Measurements from ENCODE around the gene TSPAN16. TPM values are rescaled to one million over a fixed set of nuclear protein-coding genes. Genes with fewer than 3 reads are reported as not detected.

TSPAN16 gene
- total RNA-seq, 2 experiments from 2014 or later: not detected

DNA sequence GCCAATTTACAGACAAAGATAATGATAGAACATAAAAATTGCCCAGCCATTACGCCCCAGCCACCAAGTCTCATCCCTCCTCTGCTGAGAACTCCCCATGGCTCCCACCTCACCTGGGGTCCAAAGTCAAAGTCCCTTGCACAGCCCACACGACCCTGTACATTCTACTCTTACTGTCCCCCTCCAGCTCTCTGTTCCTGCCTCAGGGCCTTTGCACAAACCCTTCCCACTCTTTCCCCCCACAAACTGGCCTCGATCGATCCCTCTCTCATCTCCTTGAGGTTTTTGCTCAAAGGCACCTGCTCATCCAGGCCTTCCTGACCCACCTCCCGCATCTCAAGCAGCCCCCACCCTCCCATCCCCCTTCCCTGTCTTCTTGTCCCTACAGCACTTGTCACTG is 35.0 kb upstream of the TSPAN16 start:
- POLR2A ChIA-PET: no interaction called here
- H3K36me3 Mint-ChIP-seq (ENCODE audit: low read depth): no peaks in the 10 kb centered on the region
- DNase-seq: no peak
- peak overlapping the region; percentile 43 for H3K4me3 Mint-ChIP-seq
- CTCF ChIA-PET: no interaction called here
- intact Hi-C loops (cut with DNase I, micrococcal nuclease): no loop called here
- ATAC-seq: no peak
- H3K9me3 Mint-ChIP-seq (ENCODE audit: low read depth): no peaks in the 10 kb centered on the region
- no peak overlapping the region for H3K27ac Mint-ChIP-seq
- H3K4me1 Mint-ChIP-seq: peaks cover 3% of the 10 kb centered on the region
- H3K27me3 Mint-ChIP-seq: peaks cover 34% of the 10 kb centered on the region

DNA sequence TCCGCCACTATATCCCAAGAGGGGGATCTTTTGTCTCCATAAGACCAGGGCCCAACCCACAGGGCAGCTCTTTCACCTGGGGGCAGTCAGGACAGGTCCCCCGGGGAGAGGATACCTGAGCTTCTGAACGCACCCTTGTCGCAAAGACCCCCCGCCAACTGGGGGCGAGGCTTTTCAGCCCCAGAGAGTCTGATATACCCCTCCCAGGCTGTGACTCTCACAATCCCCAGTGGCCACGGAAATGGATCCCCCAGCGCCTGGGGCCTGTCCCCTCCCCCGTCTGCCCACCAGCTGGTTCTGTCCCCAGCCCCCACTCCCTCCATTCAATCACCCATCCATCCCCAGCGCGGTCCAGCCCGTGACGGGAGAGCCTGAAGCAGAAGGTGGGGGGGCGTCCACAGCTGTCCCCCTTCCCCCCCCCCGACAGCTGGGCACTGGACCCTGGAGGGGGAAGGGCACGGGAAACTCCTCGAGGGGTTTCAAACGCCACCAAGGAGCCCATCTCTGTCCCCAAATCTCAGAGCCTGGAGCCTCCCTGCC is 34.5 kb upstream of the TSPAN16 start:
- CTCF ChIA-PET: no interaction called here
- Mint-ChIP-seq H3K4me3 (peak overlapping the region; percentile 43), H3K9me3 (ENCODE audit: low read depth) (no peaks in the 10 kb centered on the region), H3K27ac (no peak overlapping the region), H3K4me1 (peaks cover 3% of the 10 kb centered on the region), H3K27me3 (peaks cover 39% of the 10 kb centered on the region), H3K36me3 (ENCODE audit: low read depth) (no peaks in the 10 kb centered on the region)
- intact Hi-C loops (cut with DNase I, micrococcal nuclease): no loop called here
- no peak for ATAC-seq
- POLR2A ChIA-PET: no interaction called here
- DNase-seq: no peak

DNA sequence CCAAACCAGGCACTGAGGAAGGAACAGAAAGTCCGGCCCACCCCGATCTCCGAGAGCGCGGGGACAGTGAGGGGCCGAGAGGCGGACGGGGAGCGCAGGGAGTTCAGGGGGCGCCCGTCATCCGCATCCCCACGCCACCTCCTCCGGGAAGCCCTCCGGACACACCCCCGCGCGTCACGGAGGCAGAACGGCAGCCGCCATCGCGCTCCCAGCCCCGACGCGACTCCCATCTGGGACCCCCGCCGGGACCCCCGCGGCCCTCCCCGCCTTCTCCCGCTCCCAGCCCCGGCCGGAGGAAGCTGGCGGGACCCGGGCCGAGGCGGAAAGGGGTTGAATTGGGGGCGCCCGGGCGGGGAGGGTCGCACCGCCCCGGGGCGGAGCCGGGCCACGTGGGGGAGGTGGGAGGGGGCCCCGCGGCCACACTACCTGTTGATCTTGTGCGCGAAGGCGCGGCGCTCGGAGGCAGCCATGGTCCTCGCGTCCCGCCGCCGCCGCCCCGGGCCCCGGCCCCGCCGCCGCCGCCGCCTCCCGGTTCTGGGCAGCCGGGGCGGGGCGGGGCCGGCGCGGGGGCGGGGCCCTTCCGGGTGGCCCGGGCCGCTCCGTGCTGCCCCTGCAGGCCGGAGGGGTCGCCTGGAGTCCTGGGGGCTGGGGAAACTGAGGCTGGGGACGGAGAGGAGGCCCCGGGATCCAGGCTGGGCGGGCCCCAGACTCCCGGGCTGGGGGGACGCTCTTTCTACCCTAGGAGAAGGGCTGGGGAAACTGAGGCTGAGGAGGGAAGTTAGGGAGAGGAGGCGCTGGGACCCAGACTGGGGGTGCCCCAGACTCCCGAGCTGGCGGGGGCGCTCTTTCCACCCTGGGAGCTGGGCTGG is 33.8 kb upstream of the TSPAN16 start, which contains the start of gene DOCK6:
TSS of gene DOCK6 (minus strand) at position 554 of the 869 bp plus-strand sequence. CDS start at position 470, 84 bp downstream.
- Mint-ChIP-seq H3K9me3 (ENCODE audit: low read depth) (no peaks in the 10 kb centered on the region), H3K4me3 (peak within 1 kb of the TSS; percentile 64), H3K27me3 (peaks cover 44% of the 10 kb centered on the region), H3K27ac (no peak within 1 kb of the TSS), H3K36me3 (ENCODE audit: low read depth) (no peaks in the 10 kb centered on the region), H3K4me1 (peaks cover 3% of the 10 kb centered on the region)
- ATAC-seq (peak; percentile 66), DNase-seq (peak; percentile 60)
- intact Hi-C loops (cut with DNase I, micrococcal nuclease): no loop called here
- CTCF ChIA-PET: no interaction called here
- POLR2A ChIA-PET: no interaction called here

DNA sequence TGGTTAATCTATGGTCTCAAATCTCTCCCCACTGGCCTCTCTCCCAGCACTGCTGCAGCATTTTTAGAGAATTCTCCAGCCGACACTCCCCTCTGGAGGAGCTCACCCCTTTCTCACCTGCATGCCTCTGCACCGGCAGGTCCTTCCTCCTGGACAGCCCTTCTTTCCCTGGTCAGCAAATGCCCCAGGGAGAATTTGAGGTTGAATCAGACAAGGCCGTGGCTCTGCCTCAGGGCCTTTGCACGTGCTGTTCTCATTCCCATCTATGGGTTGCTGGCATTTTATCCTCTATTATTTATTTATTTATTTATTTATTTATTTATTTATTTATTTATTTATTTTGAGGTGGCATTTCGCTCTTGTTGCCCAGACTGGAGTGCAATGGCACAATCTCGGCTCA is 32.2 kb upstream of the TSPAN16 start:
- intact Hi-C loops (cut with DNase I, micrococcal nuclease): no loop called here
- no peak for DNase-seq
- peak overlapping the region; percentile 64 for H3K4me3 Mint-ChIP-seq
- ChIA-PET CTCF (no interaction called here), POLR2A (no interaction called here)
- no peaks in the 10 kb centered on the region for H3K36me3 Mint-ChIP-seq (ENCODE audit: low read depth)
- H3K4me1 Mint-ChIP-seq: peaks cover 3% of the 10 kb centered on the region
- no peaks in the 10 kb centered on the region for H3K9me3 Mint-ChIP-seq (ENCODE audit: low read depth)
- peaks cover 52% of the 10 kb centered on the region for H3K27me3 Mint-ChIP-seq
- no peak overlapping the region for H3K27ac Mint-ChIP-seq
- ATAC-seq: no peak

DNA sequence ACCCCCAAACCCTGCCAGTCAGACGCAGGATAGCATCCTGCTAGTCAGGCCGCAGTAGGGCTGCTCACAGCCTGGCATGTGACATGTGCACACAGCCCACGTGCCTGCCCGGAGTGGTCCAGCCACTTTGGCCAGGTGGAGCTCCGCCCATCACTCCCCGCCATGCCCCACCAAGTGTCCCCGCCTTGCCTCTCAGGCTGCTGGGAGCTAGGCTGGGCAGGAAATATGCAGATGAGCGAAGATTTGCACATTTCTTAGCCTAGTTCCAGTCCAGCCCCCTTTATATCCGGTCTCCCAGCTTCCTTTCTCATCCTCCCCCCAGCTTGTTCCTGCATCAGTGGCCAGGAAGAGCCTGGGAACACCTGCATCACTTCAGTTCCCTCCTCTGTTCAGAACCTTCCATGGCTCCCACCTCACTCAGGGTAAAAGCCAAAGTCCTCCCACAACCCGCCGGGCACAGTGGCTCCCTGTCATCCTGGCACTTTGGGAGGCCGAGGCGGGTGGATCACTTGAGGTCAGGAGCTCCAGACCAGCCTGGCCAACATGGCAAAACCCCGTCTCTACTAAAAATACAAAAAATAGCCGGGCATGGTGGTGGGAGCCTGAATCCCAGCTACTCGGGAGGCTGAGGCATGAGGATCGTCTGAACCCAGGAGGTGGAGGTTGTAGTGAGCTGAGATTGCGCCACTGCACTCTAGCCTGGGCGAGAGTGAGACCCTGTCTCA is 31.3 kb upstream of the TSPAN16 start:
- POLR2A ChIA-PET: no interaction called here
- ATAC-seq (no peak), DNase-seq (no peak)
- peaks cover 3% of the 10 kb centered on the region for H3K4me1 Mint-ChIP-seq
- H3K27ac Mint-ChIP-seq: no peak overlapping the region
- peaks cover 57% of the 10 kb centered on the region for H3K27me3 Mint-ChIP-seq
- intact Hi-C loops (cut with DNase I, micrococcal nuclease): no loop called here
- H3K9me3 Mint-ChIP-seq (ENCODE audit: low read depth): no peaks in the 10 kb centered on the region
- CTCF ChIA-PET: interaction anchor here (0.6 kb wide), 1 partner anchor 162 kb away, joined by 3 read pairs; no protein-coding TSS in a partner anchor
- no peaks in the 10 kb centered on the region for H3K36me3 Mint-ChIP-seq (ENCODE audit: low read depth)
- no peak overlapping the region for H3K4me3 Mint-ChIP-seq

DNA sequence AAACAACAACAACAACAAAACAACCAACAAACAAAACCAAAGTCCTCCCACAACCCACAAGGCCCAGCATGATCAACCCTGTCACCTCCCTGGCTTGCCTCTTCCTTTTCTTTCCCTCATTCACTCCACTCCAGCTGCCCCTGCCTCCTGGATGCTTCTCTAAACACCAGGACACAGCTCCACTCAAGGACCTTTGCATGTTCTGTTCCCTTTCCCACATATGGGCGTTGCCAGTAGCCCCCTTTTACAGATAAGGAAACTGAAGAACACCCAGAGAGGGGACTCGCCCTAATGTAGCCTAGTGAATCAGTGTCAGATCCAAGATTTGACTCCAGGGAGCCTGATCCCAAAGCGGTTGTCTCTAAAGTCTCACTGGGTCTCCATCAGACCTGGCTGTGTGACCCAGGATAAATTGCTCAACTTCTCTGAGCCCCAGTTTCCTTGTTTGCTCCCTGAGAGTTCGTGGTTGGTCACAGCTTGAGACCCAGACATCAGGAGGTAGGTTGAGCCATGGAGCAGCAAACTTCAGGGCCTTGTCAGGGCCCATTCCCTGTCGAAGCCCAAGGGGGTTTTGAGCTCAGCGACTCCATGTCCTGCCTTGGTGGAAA is 30.7 kb upstream of the TSPAN16 start:
- intact Hi-C loops (cut with DNase I, micrococcal nuclease): no loop called here
- H3K9me3 Mint-ChIP-seq (ENCODE audit: low read depth): no peaks in the 10 kb centered on the region
- no peak overlapping the region for H3K27ac Mint-ChIP-seq
- CTCF ChIA-PET: interaction anchor here (0.6 kb wide), 1 partner anchor 161 kb away, joined by 3 read pairs; no protein-coding TSS in a partner anchor
- H3K4me1 Mint-ChIP-seq: peaks cover 3% of the 10 kb centered on the region
- ATAC-seq: no peak
- POLR2A ChIA-PET: no interaction called here
- H3K27me3 Mint-ChIP-seq: peaks cover 54% of the 10 kb centered on the region
- no peak for DNase-seq
- no peak overlapping the region for H3K4me3 Mint-ChIP-seq
- no peaks in the 10 kb centered on the region for H3K36me3 Mint-ChIP-seq (ENCODE audit: low read depth)

DNA sequence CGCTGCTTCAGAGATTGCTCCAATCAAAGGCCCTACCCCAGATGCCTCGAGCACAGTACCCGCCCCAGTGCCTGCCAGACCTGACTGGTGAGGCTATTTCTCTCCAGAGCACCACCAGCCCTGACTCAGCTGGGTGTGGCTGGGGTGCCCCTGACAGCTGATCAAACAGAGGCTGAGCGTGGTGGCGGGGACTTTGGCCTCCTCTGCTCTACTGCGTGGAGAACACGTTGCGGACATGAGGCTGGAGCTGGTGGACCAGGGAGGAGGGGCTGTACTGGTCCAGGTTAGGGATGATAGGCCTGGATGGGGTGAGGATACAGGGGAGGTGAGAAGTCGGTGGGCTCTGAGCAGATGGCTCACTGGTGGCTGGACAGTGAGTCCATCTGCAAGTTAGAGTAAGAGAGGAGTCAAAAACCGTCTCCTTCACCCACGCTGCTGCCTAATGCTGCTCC is 30.1 kb upstream of the TSPAN16 start:
- Mint-ChIP-seq H3K9me3 (ENCODE audit: low read depth) (no peaks in the 10 kb centered on the region), H3K4me3 (no peak overlapping the region), H3K4me1 (peaks cover 3% of the 10 kb centered on the region), H3K27me3 (peaks cover 53% of the 10 kb centered on the region), H3K36me3 (ENCODE audit: low read depth) (no peaks in the 10 kb centered on the region), H3K27ac (no peak overlapping the region)
- intact Hi-C loops (cut with DNase I, micrococcal nuclease): no loop called here
- ATAC-seq: no peak
- POLR2A ChIA-PET: no interaction called here
- CTCF ChIA-PET: interaction anchor here (0.6 to 0.7 kb wide), 2 partner anchors 26 to 323 kb away, joined by 3 to 6 read pairs; no protein-coding TSS in a partner anchor
- no peak for DNase-seq

DNA sequence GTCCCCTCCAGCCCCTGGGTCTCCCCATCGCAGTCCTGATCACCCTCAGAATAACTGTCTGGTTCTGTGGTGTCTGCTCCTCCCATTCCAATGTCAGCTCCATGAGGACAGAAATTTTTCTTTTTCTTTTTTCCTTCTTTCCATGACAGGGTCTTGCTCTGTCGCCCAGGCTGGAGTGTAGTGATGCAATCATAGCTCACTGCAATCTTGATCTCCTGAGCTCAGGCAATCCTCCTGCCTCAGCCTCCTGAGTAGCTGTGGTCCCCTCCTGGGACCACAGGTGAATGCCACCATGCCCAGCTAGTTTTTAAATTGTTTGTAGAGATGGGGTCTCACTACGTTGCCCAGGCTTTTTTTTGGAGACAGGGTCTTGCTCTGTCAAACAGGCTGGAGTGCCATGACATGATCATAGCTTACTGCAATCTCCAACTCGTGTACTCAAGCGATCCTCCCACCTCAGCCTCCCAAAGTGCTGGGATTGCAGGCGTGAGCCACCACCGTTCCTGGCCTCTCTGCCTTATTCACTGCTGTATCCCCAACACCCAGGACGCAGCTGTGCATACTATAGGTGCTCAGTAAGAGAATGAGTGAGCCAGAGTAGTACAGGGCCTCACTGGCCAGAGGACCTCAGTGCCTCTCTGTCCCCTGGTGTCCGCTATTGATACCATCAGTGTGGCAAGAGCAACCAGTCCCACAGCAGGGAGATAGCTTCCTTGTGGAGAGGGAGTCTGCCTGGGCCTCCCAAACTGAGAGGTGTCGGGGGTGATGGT is 28.5 kb upstream of the TSPAN16 start:
- ChIA-PET POLR2A (interaction anchor here (0.7 kb wide), 1 partner anchor 35 kb away, joined by 3 read pairs; no protein-coding TSS in a partner anchor), CTCF (interaction anchor here (0.7 kb wide), 1 partner anchor 18 kb away, joined by 3 read pairs; no protein-coding TSS in a partner anchor)
- H3K9me3 Mint-ChIP-seq (ENCODE audit: low read depth): no peaks in the 10 kb centered on the region
- DNase-seq (no peak), ATAC-seq (no peak)
- H3K27ac Mint-ChIP-seq: no peak overlapping the region
- no peaks in the 10 kb centered on the region for H3K36me3 Mint-ChIP-seq (ENCODE audit: low read depth)
- H3K4me1 Mint-ChIP-seq: peaks cover 3% of the 10 kb centered on the region
- intact Hi-C loops (cut with DNase I, micrococcal nuclease): no loop called here
- H3K4me3 Mint-ChIP-seq: no peak overlapping the region
- peaks cover 47% of the 10 kb centered on the region for H3K27me3 Mint-ChIP-seq

DNA sequence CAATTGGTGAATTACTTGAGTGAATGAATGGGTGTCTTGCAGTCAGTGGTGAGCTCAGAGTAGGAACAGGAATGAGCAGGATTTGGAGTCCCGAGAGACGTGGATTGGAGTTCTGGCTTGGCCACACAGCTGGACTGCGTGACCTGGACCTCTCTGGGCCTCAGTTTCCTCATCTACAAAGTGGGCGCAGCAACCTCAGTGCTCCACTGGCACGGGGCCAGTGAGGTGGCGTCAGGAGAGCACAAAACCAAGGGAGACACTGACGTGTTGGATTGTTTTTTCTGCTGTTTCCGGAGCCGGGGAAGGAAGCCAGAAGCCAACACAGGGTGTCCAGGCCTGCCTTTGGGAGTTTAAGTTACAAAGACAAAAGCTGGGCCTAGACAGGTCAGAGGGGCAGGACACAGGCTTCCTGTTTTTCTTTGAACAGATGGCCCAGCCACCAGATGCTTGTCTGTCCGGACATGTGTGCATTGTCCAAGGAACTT is 27.1 kb upstream of the TSPAN16 start:
- ChIA-PET POLR2A (no interaction called here), CTCF (no interaction called here)
- no peaks in the 10 kb centered on the region for H3K36me3 Mint-ChIP-seq (ENCODE audit: low read depth)
- no peaks in the 10 kb centered on the region for H3K9me3 Mint-ChIP-seq (ENCODE audit: low read depth)
- no peak overlapping the region for H3K4me3 Mint-ChIP-seq
- DNase-seq: no peak
- ATAC-seq: no peak
- H3K27ac Mint-ChIP-seq: no peak overlapping the region
- intact Hi-C loops (cut with DNase I, micrococcal nuclease): no loop called here
- peaks cover 43% of the 10 kb centered on the region for H3K27me3 Mint-ChIP-seq
- H3K4me1 Mint-ChIP-seq: no peaks in the 10 kb centered on the region

DNA sequence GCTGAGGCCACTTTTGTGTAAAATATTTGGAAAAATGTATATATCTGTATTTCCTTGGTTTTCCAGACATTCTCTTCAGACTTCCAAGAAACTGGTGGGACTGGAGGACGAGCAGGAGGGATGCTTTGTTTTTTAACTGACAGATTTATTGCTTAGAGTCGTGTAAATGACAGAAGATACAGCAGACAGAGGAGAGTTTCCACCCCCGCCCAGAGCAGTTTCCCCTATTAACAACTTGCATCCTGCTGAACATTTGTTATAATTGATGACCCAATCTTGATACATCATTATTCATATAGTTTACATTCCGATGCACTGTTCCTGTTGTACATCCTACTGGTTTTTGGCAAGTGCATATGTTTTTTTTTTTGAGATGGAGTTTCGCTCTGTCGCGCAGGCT is 26.6 kb upstream of the TSPAN16 start:
- no peaks in the 10 kb centered on the region for H3K4me1 Mint-ChIP-seq
- DNase-seq (no peak), ATAC-seq (no peak)
- ChIA-PET POLR2A (no interaction called here), CTCF (no interaction called here)
- no peaks in the 10 kb centered on the region for H3K36me3 Mint-ChIP-seq (ENCODE audit: low read depth)
- intact Hi-C loops (cut with DNase I, micrococcal nuclease): no loop called here
- no peak overlapping the region for H3K27ac Mint-ChIP-seq
- H3K4me3 Mint-ChIP-seq: no peak overlapping the region
- peaks cover 42% of the 10 kb centered on the region for H3K27me3 Mint-ChIP-seq
- H3K9me3 Mint-ChIP-seq (ENCODE audit: low read depth): no peaks in the 10 kb centered on the region

DNA sequence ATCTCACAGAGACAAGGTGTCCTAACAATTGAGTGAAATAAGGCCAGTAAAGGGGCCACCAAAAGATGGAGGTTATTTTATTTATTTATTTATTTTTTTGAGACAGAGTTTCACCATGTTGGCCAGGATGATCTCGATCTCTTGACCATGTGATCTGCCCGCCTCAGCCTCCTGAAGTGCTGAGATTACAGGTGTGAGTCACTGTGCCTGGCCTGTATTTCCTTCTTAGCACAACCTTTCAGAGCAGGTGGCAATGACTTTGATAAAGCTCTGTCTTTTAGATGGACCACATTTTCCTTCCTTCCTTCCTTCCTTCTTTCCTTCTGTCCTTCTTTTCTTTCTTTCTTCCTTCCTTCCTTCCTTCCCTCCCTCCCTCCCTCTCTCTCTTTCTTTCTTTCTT is 22.7 kb upstream of the TSPAN16 start:
- ChIA-PET CTCF (no interaction called here), POLR2A (interaction anchor here (0.6 kb wide), 1 partner anchor 18 kb away, joined by 3 read pairs; no protein-coding TSS in a partner anchor)
- H3K4me1 Mint-ChIP-seq: no peaks in the 10 kb centered on the region
- ATAC-seq (no peak), DNase-seq (no peak)
- H3K27me3 Mint-ChIP-seq: peaks cover 34% of the 10 kb centered on the region
- H3K9me3 Mint-ChIP-seq (ENCODE audit: low read depth): peaks cover 1% of the 10 kb centered on the region
- H3K27ac Mint-ChIP-seq: no peak overlapping the region
- no peak overlapping the region for H3K4me3 Mint-ChIP-seq
- H3K36me3 Mint-ChIP-seq (ENCODE audit: low read depth): no peaks in the 10 kb centered on the region
- intact Hi-C loops (cut with DNase I, micrococcal nuclease): no loop called here
